GM08714 (cell line): Measurements from ENCODE around the gene ESR2.
"Not testable (repeated sequence)": the region's sequence is repeated elsewhere in the genome, so short reads cannot be mapped to it uniquely, and the experiment has no call there.

ENCODE experiments used
- H3K4me3 ChIP-seq: fragments of 200-500 bp; sonication (Bioruptor generic); 2 replicates; pipeline ENCODE4 v1.5.1; 2014; ENCODE audit warnings: mild to moderate bottlenecking, low read length, inconsistent platforms
- ZNF274 ChIP-seq: IDR thresholded peaks from 2 replicates; pipeline ENCODE4 v1.6.1; 2012; ENCODE audit warnings: mild to moderate bottlenecking, low read depth, low read length

ESR2 gene

DNA sequence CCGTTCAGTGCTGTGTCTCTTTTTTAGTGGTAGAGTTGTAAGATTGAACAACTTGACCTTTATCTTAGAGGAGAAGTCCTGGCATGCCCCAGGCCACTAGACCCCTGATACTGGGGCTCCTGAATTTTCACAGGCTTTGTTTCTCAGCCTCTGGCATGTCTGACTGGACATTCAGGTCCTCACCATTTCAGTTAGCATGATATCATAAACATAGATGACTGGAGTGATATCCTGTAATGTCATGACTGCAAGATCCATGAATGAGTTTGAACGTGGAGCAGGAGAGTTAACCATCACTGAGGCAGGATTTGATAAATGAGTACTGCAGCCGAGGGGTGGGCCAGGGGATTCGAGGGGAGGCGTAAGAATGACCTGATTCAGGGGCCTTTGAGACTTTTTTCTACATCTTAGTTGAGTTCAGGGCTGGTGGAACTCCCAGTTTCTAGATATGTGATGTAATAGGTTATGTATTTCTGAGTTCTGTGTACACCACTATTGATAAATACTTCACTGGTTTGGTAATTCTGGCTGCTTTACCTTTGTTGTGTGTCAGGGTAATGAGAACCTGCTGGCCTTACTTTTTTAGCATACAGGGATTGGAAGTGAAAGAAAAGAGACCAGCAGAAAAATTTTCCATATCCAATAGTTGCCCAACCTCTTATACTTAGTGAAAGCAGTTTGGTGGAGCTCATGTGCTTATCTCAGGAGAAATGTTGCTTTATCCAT is 224.4 kb downstream of the ESR2 start:
- no peak for TF ChIP-seq ZNF274
- no peak overlapping the region for H3K4me3 ChIP-seq

DNA sequence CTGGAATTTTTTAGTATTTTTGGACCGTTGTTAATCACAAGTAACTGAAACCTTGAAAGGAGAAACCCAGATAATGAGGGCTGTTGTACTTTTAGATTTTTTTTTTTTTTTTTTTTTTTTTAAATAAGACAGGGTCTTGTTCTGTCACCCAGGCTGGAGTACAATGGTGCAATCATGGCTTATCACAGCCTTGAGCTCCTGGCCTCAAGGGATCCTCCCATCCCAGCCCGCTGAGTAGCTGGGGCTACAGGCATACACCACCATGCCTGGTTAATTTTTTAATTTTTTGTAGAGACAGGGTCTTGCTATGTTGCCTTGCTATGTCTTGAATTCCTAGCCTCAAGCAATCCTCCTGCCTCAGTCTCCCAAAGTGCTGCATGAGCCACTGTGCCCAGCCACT is 229.7 kb downstream of the ESR2 start:
- no peak overlapping the region for H3K4me3 ChIP-seq
- no peak for TF ChIP-seq ZNF274

DNA sequence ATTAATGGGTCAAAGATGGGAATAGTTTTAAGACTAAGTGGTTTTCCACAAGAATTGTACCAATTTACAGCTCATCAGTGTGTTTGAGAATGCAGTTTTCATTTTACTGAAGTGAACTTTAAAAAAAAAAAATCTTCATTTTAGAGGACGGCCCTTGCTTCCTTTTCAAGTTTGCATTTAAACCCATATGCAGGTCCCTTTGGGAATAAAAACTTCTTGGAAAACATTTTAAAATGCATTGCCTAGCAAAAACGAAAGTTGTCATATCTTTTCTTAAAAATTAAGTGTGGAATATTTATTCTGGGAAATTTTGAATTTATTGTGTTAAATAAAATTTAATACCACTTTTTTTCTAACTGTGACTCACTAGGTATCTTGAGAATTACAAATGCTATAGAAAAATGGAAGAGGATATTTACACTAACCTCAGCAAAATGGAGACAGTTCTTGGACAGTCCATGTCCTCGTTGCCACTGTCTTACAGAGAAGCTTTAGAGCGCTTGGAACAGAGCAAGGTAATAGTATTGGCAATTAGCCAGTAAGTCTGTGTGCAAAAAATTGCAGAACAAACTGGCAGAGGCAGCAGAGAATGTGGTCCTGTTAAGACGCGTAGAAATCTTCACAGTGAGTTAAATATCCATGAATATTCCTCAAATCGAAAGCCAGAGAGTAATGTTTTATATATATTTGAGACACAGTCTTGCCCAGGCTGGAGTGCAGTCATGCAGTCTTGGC is 231.6 kb downstream of the ESR2 start:
- no peak for TF ChIP-seq ZNF274
- H3K4me3 ChIP-seq: no peak overlapping the region

DNA sequence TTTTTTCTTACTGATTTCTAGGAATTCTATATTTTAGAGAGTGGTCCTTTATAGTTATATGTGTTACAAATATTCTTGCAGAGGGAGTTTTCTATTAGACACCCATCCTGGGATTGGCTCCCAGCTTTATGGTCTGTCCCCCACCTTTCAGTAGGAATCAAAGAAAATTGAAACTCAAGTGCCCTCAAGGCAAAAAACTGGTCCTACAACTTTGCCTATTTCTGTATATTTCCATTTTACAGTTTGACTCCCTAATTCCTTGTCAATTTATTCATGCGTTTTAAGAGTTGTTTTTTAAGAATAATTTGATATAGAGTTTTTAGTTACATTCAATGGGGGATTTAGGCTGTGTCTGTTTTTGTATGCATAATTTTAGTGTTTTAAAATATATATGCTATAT is 232.5 kb downstream of the ESR2 start:
- no peak for TF ChIP-seq ZNF274
- no peak overlapping the region for H3K4me3 ChIP-seq

DNA sequence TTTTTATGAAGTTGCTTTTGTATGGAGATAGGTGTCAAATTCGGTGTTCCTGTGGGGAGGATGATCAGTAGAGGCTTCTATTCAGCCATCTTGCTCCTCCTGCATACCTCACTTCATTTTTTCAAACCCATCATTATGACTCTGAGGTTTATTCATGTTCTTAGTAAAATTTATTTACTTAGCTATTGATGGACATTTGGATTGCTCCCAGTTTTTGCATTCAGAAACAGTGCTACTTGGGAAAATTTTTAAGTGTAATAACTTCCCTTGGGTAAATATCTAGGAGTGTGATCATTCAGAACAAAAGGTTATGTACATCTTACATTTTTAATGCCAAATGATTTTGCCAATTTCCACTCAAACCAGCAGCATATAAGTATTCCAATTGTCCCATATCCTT is 233.1 kb downstream of the ESR2 start:
- TF ChIP-seq ZNF274: no peak
- H3K4me3 ChIP-seq: no peak overlapping the region

DNA sequence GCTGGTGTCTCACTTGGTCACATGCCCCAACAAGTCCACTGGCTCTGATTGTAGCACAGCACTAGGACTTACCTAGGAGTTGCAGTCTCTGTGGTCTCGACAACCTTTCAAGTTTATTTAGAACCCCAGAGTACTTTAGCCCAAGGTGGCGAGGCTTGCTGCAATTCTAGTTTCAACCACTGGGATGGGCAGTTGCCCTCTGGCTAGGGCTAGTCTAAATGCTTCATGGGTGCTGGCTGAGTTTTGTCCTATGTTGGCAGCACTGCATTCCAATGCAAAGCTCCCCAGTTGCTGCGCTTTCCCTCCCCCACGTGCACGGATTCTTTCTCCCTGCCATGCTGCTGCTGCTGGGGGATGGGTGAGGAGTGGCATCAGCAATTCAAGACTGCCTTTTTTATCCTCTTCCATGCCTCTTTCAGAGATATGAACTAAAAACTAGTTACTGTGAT is 233.5 kb downstream of the ESR2 start:
- no peak overlapping the region for H3K4me3 ChIP-seq
- TF ChIP-seq ZNF274: no peak

DNA sequence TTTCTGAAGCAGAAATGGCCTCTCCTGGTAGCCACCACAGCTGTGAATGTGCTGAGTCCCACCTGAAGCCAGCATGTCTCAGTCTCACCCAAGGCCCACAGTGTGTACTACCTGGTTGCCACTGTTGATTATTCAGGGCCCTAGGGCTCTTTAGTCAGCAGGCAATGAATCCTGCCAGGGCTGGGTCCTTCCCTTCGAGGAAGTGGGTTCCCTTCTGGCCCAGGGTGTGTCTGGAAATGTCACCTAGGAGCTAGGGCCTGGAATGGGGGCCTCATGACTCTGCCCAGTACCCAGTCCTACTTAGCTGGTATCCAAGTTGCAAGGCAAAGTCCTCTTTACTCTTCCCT is 234.0 kb downstream of the ESR2 start:
- no peak for TF ChIP-seq ZNF274
- H3K4me3 ChIP-seq: no peak overlapping the region

DNA sequence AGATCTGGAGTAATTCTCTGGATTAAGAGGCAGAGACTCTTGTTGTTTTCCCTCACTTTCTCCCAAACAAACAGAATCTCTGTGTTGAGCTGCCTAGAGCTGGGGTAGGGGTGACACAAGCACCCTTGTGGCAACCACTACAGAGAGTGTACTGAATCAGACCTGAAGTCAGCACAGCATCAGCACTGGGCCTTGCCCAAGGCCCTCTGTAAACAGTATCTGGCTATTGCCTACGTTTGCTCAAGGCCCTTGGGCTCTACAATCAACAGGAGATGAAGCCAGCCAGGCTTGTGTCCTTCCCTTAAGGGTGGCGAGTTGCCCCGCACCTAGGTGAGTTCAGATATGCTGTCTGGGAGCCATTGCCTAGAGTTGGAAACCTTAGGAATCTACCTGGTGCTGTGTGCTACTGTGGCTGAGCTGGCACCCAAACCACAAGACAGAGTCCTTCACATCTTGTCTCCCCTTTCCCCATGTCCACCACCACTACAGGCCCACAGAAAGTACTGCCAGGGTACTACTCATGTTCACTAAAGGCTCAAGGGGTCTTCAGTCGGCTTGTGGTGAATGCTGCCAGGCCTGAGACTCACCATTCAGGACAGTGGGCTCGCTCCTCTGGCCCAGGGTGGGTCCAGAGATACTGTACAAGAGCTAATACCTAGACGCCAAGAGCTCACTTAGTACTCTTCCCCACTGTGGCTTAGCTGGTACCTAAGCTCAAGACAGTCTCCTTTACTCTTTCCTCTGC is 234.5 kb downstream of the ESR2 start:
- H3K4me3 ChIP-seq: no peak overlapping the region
- no peak for TF ChIP-seq ZNF274

DNA sequence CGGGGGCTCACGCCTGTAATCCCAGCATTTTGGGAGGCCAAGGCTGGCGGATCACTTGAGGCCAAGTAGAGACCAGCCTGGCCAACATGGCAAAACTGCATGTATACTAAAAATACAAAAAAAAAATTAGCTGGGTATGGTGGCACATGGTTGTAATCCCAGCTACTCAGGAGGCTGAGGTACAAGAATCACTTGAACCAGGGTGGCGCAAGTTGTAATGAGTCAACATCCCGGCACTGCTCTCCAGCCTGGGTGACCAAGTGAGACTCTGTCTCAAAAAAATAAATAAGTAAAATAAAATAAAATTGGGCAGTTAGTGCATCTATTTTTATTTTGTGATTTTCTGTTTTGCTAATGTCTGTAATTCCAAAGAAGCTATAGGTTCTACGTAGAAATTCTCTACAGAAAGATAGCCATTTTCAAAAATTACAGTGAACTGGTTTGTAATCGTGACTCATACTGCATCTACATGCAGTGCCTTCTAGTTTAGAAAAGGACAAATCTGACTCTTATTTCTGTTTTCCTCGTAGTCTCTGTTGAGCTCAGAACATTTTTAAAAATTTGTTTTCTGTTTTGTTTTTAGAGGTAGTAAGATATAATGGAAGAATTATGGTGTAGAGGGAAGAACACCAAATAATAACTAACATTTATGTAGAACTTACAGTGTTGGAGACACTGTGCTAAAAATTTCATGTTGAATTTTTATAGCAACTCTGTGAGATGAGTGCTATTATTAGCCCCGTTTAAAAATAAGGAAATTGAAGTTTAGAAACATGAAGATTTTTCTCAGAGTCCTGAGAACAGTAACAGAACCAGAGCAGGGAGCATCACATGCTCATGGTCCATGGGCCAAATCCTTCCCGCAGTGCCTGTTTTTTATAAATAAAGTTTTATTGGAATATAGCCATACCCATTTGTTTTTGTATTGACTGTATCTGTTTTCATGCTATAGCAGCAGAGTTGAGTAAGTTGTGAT is 240.2 kb downstream of the ESR2 start:
- H3K4me3 ChIP-seq: no peak overlapping the region
- TF ChIP-seq ZNF274: no peak

DNA sequence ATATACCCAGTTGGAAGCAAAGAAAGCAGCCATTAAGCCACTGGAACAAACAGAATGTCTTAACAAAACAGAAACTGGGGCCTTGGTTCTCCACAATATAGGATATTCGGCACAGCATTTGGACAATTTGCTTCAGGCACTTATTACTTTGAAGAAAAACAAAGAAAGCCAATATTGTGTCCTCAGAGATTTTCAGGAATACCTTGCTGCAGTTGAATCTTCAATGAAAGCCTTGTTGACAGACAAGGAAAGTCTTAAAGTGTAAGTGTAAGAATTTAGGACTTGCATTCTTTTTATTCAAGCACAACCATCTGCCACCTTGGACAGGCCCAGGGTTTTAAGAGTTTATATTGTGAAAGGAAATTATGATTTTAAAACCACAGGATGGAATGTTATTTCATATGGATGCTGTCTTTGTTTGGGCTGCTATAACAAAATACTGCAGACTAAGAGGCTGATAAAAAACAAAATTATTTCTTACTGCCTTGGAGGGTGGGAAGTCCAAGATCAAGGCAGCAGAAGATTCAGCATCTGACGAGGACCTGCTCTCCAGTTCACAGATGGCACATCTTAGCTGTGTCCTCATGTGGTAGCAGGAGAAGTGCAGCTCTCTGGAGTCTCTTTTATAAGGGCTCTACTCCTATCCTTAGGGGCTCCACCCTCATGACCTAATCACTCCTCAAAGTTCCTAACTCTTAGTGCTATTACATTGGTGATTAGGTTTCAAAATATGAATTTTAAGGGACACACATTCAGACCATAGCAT is 244.4 kb downstream of the ESR2 start:
- H3K4me3 ChIP-seq: no peak overlapping the region
- no peak for TF ChIP-seq ZNF274

DNA sequence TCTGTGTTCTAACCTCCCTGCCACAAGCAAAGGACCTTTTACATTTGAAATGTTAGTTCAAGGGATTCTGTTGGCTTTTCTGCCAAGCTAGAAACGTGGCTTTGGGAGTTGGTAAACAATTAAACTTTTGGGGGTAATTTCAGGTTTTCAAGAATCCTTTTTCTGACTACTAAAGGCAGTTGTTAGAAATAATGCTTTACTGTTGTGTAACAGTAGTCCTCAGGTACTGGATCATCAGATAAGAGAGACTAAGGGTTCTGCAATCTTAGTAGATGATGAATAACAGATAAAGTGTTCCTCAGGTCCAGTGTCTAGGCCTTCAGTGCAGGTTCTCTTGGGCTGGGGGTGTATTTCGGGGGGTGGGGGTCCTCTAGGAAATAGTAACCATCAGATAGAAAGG is 249.1 kb downstream of the ESR2 start:
- H3K4me3 ChIP-seq: no peak overlapping the region
- no peak for TF ChIP-seq ZNF274

DNA sequence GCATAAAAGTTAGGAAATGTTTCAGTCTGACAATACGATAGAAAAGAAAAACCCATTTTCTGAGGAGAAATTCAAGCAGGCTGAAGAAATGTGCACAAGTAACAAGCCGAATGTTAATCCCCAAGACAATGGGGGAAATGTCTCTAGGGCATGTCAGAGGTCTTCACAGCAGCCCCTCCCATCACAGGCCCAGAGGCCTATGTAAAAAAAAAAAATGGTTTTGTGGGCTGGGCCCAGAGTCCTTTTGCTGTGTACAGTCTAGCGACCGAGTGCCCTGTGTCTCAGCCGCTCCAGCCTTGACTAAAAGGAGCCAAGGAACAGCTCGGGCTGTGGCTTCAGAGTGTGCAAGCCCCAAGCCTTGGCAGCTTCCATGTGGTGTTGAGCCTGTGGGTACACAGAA is 250.9 kb downstream of the ESR2 start:
- not testable (repeated sequence) for H3K4me3 ChIP-seq

DNA sequence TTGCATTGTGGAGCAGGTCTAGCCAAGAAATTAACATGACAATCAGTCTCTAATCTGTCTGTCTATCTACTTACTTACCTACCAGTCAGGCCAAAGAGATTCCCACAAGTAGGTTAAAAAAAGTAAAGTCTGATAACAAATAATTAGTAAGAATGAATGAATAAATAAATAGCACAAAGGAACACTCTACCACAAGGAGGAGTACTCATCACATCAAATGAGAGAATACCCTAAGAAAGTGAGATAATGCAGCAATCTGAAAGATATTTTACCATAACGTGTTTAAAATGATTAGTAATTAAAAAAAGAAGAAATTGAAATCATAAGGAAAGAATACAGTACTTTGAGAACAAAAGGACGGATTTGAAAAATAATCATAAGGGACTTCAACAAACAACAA is 254.1 kb downstream of the ESR2 start:
- H3K4me3 ChIP-seq: no peak overlapping the region
- no peak for TF ChIP-seq ZNF274
